Nephron progenitor cell (in vitro differentiated cells): ENCODE measurements around the gene PHF14.
A peak's percentile ranks its signal among the peaks of the same experiment; 100 is the strongest.
"Not testable (repeated sequence)": the region's sequence is repeated elsewhere in the genome, so short reads cannot be mapped to it uniquely, and the experiment has no call there.

ENCODE experiments used
- DNase-seq: peaks from one replicate; pipeline ENCODE4 v3.0.0; 2021
- H3K27ac Mint-ChIP-seq: 2 replicates; pipeline ENCODE4 v1.8.0; 2021; ENCODE audit warnings: mild to moderate bottlenecking, moderate library complexity, mixed read lengths
- H3K27me3 Mint-ChIP-seq: 2 replicates; pipeline ENCODE4 v1.8.0; 2021; ENCODE audit warnings: mild to moderate bottlenecking, low read depth, mixed read lengths; ENCODE audit not compliant: poor library complexity
- H3K36me3 Mint-ChIP-seq: 2 replicates; pipeline ENCODE4 v1.8.0; 2021; ENCODE audit warnings: low read depth, mixed read lengths
- H3K4me1 Mint-ChIP-seq: 2 replicates; pipeline ENCODE4 v1.8.0; 2021; ENCODE audit warnings: mixed read lengths
- H3K4me3 Mint-ChIP-seq: 2 replicates; pipeline ENCODE4 v1.8.0; 2021; ENCODE audit warnings: mild to moderate bottlenecking, moderate library complexity, mixed read lengths
- H3K9me3 Mint-ChIP-seq: 2 replicates; pipeline ENCODE4 v1.8.0; 2021; ENCODE audit warnings: mild to moderate bottlenecking, moderate library complexity, mixed read lengths
- TF ChIP-seq, protein P1 (sequence below): fragments of 200-600 bp; sonication (generic); IDR thresholded peaks from 2 replicates; pipeline ENCODE4 v1.5.0; 2021; ENCODE audit warnings: antibody characterized with exemption

The PHF14 gene, protein sequence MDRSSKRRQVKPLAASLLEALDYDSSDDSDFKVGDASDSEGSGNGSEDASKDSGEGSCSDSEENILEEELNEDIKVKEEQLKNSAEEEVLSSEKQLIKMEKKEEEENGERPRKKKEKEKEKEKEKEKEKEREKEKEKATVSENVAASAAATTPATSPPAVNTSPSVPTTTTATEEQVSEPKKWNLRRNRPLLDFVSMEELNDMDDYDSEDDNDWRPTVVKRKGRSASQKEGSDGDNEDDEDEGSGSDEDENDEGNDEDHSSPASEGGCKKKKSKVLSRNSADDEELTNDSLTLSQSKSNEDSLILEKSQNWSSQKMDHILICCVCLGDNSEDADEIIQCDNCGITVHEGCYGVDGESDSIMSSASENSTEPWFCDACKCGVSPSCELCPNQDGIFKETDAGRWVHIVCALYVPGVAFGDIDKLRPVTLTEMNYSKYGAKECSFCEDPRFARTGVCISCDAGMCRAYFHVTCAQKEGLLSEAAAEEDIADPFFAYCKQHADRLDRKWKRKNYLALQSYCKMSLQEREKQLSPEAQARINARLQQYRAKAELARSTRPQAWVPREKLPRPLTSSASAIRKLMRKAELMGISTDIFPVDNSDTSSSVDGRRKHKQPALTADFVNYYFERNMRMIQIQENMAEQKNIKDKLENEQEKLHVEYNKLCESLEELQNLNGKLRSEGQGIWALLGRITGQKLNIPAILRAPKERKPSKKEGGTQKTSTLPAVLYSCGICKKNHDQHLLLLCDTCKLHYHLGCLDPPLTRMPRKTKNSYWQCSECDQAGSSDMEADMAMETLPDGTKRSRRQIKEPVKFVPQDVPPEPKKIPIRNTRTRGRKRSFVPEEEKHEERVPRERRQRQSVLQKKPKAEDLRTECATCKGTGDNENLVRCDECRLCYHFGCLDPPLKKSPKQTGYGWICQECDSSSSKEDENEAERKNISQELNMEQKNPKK

DNA sequence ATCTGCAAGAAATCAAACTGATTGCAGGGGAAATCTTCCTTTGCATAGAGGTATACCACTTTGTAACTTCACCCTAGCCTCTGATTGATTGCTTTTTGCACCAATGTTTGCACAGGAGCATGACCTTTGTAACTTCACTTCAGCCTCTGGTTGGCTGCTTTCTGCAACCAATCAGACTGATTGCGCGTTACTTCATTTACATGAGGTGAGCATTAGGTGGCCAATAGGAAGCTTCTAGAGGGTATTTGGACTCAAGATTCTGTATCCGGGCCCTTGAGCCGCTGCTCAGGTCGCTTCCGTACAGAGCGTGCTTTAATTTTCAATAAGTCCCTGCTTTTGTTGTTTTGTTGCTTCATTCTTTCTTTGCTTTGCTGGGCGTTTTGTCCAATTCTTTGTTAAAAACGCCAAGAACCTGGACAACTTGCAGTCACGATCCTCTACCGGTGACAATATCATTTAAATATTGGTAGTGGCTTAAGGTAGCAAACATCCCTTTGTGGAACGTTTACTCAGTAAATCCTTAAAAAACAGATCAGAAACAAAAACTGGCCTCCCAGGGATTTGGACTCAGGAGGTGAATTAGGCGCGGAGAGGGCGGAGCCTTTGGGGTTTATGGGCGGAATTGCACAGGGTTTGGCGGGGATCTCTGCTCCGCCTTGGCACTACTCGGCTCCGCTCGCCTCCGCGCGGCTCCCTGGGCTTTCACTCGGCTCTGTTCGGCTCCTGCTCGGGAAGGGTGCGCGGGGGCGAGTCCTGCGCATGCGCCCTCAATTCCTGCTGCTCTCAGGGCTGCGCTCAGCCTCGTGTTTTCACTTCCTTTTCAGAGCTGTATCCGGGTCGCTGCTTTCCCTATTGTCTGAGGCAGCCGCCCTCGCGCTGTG is at the start of gene PHF14:
Gene PHF14, plus strand, starts transcription at position 812 of the 881 bp plus-strand sequence. CDS start 452 bp downstream, outside the sequence.
- Mint-ChIP-seq H3K27me3 (peaks cover 6% of the 10 kb centered on the region), H3K4me3 (peak within 1 kb of the TSS; percentile 93), H3K36me3 (peaks cover 36% of the 10 kb centered on the region), H3K9me3 (peaks cover 27% of the 10 kb centered on the region), H3K4me1 (peaks cover 41% of the 10 kb centered on the region), H3K27ac (peak within 1 kb of the TSS; percentile 98)
- DNase-seq: peak; percentile 95
- TF ChIP-seq, protein P1, sequence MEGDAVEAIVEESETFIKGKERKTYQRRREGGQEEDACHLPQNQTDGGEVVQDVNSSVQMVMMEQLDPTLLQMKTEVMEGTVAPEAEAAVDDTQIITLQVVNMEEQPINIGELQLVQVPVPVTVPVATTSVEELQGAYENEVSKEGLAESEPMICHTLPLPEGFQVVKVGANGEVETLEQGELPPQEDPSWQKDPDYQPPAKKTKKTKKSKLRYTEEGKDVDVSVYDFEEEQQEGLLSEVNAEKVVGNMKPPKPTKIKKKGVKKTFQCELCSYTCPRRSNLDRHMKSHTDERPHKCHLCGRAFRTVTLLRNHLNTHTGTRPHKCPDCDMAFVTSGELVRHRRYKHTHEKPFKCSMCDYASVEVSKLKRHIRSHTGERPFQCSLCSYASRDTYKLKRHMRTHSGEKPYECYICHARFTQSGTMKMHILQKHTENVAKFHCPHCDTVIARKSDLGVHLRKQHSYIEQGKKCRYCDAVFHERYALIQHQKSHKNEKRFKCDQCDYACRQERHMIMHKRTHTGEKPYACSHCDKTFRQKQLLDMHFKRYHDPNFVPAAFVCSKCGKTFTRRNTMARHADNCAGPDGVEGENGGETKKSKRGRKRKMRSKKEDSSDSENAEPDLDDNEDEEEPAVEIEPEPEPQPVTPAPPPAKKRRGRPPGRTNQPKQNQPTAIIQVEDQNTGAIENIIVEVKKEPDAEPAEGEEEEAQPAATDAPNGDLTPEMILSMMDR: no peak

DNA sequence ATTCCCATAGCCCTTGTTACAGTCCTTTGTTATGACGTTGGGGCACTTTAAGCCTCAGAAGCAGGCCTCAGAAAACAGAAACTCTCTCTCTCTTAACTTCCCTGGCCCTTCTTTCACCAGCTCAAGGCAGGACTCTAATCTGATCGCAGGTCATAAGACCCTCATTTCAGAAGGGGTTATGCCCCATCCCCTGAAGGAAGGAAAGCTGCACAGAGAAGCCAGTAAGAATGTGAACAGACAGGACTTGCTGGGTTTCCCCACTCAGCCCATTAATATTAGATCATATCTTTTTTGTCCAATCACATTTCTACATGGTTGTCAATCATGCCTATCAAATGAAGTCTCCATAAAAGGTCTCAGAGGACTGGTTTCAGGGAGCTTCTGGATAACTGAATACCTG is 49.3 kb upstream of the PHF14 start:
- no peaks in the 10 kb centered on the region for H3K36me3 Mint-ChIP-seq
- H3K27ac Mint-ChIP-seq: no peak overlapping the region
- H3K9me3 Mint-ChIP-seq: no peaks in the 10 kb centered on the region
- no peak overlapping the region for H3K4me3 Mint-ChIP-seq
- TF ChIP-seq, protein P1: no peak
- no peak for DNase-seq
- no peaks in the 10 kb centered on the region for H3K27me3 Mint-ChIP-seq
- H3K4me1 Mint-ChIP-seq: no peaks in the 10 kb centered on the region

DNA sequence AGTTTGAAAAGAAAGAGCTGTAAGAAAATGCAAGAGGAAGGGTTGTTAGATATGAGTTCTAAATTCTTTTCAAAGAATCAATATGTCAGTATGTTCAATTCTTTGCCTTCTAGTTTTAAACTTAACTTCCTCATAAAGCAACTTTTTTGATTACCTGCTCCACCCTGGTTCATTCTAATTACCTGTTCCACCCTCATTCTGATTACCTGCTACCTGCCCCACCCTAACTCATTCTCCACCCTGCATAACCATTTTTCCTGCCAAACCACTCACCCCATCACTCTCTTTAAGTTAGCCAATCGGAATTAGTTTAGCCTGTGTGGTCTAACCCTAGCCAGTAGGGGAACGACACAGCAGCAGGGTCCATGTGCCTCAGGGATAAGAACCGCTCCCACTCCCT is 45.5 kb upstream of the PHF14 start:
- peaks cover 29% of the 10 kb centered on the region for H3K36me3 Mint-ChIP-seq
- not testable (repeated sequence) for H3K9me3 Mint-ChIP-seq, H3K4me1 Mint-ChIP-seq, DNase-seq, H3K27me3 Mint-ChIP-seq, H3K4me3 Mint-ChIP-seq, H3K27ac Mint-ChIP-seq

DNA sequence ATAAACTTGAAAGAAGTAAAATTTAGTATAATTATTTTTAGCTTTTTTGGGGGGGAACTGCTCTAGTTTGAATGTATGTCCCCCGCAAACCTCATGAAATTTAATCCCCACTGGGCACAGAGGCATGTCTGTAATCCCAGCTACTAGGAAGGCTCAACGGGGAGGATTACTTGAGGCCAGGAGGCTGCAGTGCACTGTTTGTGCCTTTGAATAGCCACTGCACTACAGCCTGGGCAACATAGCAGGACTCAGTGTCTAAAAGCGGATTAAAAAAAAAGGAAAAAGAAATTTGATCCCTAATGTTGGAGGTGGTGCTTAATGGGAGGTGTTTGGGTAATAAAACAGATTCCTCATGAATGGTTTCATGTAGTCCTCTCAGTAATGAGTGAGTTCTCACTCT is 43.1 kb upstream of the PHF14 start:
- H3K4me1 Mint-ChIP-seq: peaks cover 5% of the 10 kb centered on the region
- no peaks in the 10 kb centered on the region for H3K27me3 Mint-ChIP-seq
- TF ChIP-seq, protein P1: no peak
- no peak overlapping the region for H3K4me3 Mint-ChIP-seq
- no peaks in the 10 kb centered on the region for H3K9me3 Mint-ChIP-seq
- H3K27ac Mint-ChIP-seq: no peak overlapping the region
- no peak for DNase-seq
- peaks cover 45% of the 10 kb centered on the region for H3K36me3 Mint-ChIP-seq

DNA sequence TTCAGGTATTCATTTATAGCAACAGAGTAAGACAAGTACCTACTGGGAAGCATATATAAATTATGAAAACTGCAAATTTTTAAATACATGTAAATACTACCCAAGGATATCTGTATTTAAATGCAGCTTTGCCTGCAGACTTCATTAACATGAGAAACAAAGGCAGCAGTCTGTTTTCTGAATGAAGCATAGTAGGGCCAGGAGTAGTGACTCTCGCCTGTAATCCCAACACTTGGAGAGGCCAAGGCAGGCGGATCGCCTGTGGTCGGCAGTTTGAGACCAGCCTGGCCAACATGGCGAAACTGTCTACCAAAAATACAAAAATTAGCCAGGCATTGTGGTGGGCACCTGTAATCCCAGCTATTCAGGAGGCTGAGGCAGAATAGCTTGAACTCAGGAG is 42.5 kb upstream of the PHF14 start:
- no peak for DNase-seq
- H3K4me1 Mint-ChIP-seq: peaks cover 6% of the 10 kb centered on the region
- peaks cover 51% of the 10 kb centered on the region for H3K36me3 Mint-ChIP-seq
- H3K4me3 Mint-ChIP-seq: no peak overlapping the region
- no peaks in the 10 kb centered on the region for H3K27me3 Mint-ChIP-seq
- H3K9me3 Mint-ChIP-seq: no peaks in the 10 kb centered on the region
- TF ChIP-seq, protein P1: no peak
- peak overlapping the region; percentile 15 for H3K27ac Mint-ChIP-seq
